NCI-H2227 (cell line): ENCODE results near the gene MAML2.
A peak's percentile ranks its signal among the peaks of the same experiment; 100 is the strongest.

Source experiments
- DNase-seq: peaks from one replicate; lab custom pipeline; 2025; ENCODE audit not compliant: unreplicated experiment; lab: John Stamatoyannopoulos, UW

MAML2 gene

GRCh38 chr11:96339706-96340554 lies 3.1 kb downstream of the MAML2 start:
- no peak for DNase-seq

- DNase-seq: peak; percentile 15
These were observed 3.9 kb downstream of the MAML2 start for GRCh38 chr11:96338910-96339705.

- DNase-seq: no peak
These were observed 5.2 kb downstream of the MAML2 start for GRCh38 chr11:96337541-96338431.

- DNase-seq: peak; percentile 14
These were observed 7.6 kb downstream of the MAML2 start for GRCh38 chr11:96335388-96335787.

- no peak for DNase-seq
These were observed 8.8 kb downstream of the MAML2 start for GRCh38 chr11:96334219-96334618.

- DNase-seq: no peak
These were observed 9.7 kb downstream of the MAML2 start for GRCh38 chr11:96333191-96333719.

- peak; percentile 9 for DNase-seq
These were observed 10.7 kb downstream of the MAML2 start for GRCh38 chr11:96332126-96332771.

- DNase-seq: no peak
These were observed 11.3 kb downstream of the MAML2 start for GRCh38 chr11:96331699-96332116.

- DNase-seq: no peak
These were observed 12.5 kb downstream of the MAML2 start for GRCh38 chr11:96330511-96330859.

- no peak for DNase-seq
These were observed 13.0 kb downstream of the MAML2 start for GRCh38 chr11:96329855-96330510.

GRCh38 chr11:96329419-96329818 lies 13.6 kb downstream of the MAML2 start:
- no peak for DNase-seq

- peak; percentile 38 for DNase-seq
These were observed 14.5 kb downstream of the MAML2 start for GRCh38 chr11:96328395-96329010.

- no peak for DNase-seq
These were observed 16.0 kb downstream of the MAML2 start for GRCh38 chr11:96326959-96327358.

GRCh38 chr11:96324912-96325311 lies 18.1 kb downstream of the MAML2 start:
- DNase-seq: no peak

- DNase-seq: no peak
These were observed 19.4 kb downstream of the MAML2 start for GRCh38 chr11:96323642-96323985.

- no peak for DNase-seq
These were observed 20.0 kb downstream of the MAML2 start for GRCh38 chr11:96322775-96323641.

- DNase-seq: no peak
These were observed 21.9 kb downstream of the MAML2 start for GRCh38 chr11:96321091-96321490.

GRCh38 chr11:96319898-96320656 lies 22.9 kb downstream of the MAML2 start:
- no peak for DNase-seq
